GM19238 (cell line): ENCODE data around the gene CCDC148.
"Not testable (repeated sequence)": the region's sequence is repeated elsewhere in the genome, so short reads cannot be mapped to it uniquely, and the experiment has no call there.

Experiments used
- DNase-seq: peaks from one replicate; pipeline ENCODE4 v3.0.0; 2011; ENCODE audit warnings: low spot score; ENCODE audit not compliant: insufficient read length

The CCDC148 gene

GRCh38 chr2:158482594-158482993 lies 26.0 kb upstream of the CCDC148 start:
- no peak for DNase-seq

GRCh38 chr2:158481116-158481515 lies 24.6 kb upstream of the CCDC148 start:
- DNase-seq: no peak

- no peak for DNase-seq
Measured at GRCh38 chr2:158478816-158479215, 22.3 kb upstream of the CCDC148 start.

GRCh38 chr2:158478237-158478636 lies 21.7 kb upstream of the CCDC148 start:
- DNase-seq: no peak

DNA sequence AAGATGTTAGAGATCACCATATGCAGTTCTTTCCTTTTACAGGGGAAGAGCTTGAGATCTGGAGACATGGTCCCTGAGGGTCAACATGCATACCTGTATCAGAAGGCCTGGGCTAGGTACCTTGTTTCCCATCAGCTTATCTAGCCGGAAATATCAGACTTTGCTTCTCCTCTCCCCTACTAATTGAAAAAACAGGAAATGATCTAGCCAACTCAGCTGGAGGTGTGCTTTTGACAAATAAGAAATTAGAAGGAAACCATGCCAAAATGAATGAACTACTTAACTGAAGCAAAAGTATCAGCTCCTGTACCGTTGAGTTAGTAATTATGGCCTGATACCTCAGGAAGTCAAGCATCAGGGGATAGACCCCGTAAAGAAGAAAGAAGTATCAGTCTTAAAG lies 20.6 kb upstream of the CCDC148 start:
- no peak for DNase-seq

GRCh38 chr2:158474526-158475011 lies 18.0 kb upstream of the CCDC148 start:
- DNase-seq: not testable (repeated sequence)

DNA sequence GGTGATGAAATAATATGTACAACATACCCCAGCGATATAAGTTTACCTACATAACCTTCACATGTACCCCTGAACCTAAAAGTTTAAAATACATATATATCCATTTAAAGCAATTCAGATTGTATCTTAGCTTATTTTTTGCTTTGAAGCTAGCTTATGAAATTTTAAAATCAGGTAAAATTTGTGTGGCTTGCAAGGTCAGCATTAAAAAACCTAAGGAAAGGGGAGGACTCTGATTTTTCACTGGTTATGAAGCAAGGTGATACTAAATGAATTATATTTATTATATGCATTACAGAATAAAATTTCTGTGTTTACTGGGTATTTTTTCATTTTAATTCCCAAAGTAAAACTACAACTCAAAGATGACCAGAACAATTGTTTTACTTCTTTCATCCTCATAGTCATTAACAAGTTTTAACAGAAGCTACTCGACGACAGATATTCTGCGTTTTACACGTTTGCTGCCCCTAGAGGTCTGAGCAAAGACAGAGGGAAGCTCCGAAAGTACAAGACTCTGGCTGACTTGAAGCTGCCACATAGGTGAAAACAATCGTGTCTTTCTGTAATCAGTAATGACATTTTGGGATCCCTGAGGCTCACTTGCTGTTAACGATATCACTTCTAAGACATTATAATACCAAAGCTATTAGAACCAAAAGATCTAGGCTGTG lies 17.3 kb upstream of the CCDC148 start:
- DNase-seq: no peak

- DNase-seq: not testable (repeated sequence)
Measured at GRCh38 chr2:158473300-158473699, 16.7 kb upstream of the CCDC148 start.

DNA sequence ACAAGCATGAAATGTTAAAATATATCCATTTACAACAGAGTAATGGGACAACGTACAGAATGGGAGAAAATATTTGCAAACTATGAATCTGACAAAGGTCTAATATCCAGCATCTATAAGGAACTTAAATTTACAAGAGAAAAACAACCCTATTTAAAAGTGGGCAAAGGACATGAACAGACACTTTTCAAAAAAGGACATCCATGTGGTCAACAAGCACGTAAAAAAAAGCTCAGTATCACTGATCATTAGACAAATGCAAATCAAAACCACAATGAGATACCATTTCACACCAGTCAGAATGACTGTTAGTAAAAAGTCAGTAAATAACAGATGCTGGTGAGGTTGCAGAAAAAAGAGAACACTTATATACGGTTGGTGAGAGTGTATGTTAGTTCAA lies 16.3 kb upstream of the CCDC148 start:
- DNase-seq: not testable (repeated sequence)

GRCh38 chr2:158467248-158467647 lies 10.7 kb upstream of the CCDC148 start:
- DNase-seq: no peak

- no peak for DNase-seq
Measured at GRCh38 chr2:158464426-158465281, 8.1 kb upstream of the CCDC148 start.

DNA sequence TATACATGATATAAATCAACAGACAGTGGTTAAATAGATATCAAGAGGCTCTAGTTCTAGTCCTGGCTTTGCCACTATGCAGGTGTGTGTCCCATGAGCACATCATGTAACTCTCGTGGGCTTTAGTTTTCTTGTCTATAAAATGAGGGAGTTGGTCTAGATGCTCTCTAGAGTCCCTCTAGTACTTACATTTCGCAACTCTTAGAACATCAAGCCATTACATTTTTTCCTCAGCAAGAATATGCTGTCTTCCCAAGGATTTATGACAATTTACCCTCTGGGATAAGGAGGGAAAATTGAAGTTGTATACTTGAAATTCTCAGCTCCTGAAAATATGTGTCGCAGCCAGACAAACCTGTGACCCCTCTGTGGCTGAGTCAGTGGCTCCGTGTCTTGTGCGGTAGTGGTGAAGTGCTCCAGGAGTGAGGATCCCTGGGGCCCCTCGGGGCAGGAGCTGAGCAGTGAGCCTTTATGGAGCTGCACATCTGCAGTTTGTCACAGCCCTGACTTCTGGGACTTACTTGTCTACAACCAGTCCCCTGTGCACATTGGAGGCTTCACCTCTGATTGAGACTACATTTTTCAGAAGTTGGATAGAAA lies 7.0 kb upstream of the CCDC148 start:
- no peak for DNase-seq

GRCh38 chr2:158460632-158461297 lies 4.2 kb upstream of the CCDC148 start:
- DNase-seq: no peak

DNA sequence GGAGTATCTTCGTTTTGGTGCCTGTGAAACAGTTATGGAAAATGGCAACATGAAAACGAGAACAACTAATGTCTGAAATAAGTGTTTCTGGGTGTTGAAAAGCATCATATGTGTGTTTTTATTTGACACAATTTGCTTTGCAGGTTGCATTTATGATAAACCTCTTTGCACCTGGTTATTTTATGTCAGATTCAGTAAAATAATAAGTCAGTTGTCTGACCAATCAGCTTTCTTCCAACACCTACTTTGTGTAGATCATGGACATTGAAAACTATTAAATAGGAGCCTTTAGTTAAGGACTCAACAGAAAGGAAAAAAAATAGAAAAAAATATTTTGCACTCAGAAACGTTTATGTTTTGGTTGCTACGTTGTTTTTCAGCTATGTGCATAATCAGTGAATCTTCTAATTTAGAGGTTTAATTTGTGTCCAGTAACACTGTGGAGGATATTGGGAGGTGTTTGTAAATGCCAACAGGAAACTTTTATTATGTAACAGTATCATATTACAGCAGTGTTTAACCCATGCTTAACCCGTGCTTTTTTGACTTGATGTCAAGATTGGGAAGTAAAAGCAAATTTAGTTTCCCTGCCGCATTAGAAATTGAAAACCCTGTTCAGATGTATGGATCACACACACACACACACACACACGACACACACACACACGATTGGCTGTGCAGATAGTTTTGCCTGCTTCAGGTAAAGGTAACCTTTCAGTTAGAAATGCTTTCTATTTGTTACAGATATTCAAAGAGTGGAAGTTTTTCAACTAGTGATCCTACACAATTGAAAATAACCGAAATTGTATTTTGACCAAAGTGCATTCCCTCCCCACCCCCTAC lies 2.8 kb upstream of the CCDC148 start:
- DNase-seq: no peak

- no peak for DNase-seq
Measured at GRCh38 chr2:158458617-158458920, 2.0 kb upstream of the CCDC148 start.

DNA sequence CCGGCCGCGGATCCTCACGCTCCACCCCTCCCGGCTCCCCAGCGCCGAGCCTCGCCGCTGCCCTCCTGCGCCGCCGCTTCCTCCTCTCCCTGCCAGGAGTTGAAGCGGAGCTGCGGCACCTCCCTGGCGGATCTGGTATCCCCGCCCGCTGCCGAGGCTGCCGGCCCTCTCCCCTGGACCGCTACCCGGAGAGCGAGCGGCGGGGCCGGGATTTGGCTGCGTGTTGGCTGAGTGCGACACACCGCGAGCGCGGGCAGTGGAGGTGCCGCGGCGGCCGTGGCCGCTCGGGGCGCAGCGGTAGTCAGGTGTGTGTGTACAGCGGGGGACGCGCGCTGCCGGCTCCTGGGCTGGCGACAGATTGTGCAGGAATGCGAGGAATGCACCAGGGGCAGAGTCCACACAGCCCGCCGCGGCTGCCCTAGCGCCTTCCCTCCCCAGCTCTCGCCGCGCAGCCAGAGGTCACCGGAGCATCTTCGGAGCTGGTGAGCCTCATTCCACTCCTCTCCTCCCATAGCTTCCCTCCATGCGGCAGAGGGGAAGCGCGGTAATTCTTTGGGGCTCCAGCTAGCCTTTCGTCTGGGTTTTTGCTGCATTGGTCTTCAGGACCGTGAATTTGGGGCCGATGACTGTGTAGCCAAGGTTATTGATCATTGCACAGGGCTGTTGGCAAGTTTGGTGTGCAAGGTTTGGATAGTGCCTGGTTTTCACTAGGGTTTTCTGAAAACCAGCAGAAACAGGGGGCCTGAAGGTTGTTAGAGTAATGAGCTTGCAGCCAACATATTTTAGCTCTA lies 1.5 kb upstream of the CCDC148 start:
- DNase-seq: peak; percentile 32

- DNase-seq: peak; percentile 17
Measured at GRCh38 chr2:158457092-158457825, 706 bp upstream of the CCDC148 start.

- DNase-seq: no peak
Measured at GRCh38 chr2:158443606-158444005, 12.9 kb downstream of the CCDC148 start.

DNA sequence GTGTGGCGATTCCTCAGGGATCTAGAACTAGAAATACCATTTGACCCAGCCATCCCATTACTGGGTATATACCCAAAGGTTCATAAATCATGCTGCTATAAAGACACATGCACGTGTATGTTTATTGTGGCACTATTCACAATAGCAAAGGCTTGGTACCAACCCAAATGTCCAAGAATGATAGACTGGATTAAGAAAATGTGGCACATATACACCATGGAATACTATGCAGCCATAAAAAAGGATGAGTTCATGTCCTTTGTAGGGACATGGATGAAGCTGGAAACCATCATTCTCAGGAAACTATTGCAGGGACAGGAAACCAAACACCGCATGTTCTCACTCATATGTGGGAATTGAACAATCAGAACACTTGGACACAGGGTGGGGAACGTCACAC lies 17.5 kb downstream of the CCDC148 start:
- not testable (repeated sequence) for DNase-seq
